ENCODE data around the gene DNM3. TPM values are rescaled to one million over a fixed set of nuclear protein-coding genes. Genes with fewer than 3 reads are reported as not detected.

DNM3 gene
- total RNA-seq, 3 donors from 2014 or later (not counting 1 experiment from before 2014, with no cell fraction given), result 2.5 to 3.3 (median 2.8) TPM

DNA sequence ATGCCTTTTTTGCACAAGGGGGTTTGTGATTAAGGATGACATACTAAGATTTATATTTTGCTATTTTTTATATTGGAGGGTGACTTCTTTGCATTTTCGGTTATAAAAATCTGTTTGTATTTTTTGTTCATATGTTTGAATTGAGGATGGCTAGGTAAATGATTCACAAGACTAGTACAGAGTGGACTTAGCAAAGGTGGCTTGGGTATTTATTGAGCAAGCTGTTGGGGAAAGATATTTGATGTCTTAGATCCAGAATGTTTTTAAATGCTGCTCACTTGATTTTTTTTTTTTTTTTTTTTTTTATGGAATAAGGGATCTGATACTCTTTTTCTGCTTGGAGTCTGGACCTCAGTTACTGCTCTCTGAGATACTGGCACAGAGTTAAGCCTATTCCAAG lies 100.6 kb downstream of the DNM3 start:
- H3K27ac ChIP-seq (ENCODE audit: low read length), result no peak overlapping the region
- Mint-ChIP-seq H3K4me1 (no peaks in the 10 kb centered on the region), H3K36me3 (no peaks in the 10 kb centered on the region), H3K27me3 (ENCODE audit: low read depth in 2 of 2) (peaks cover 0 to 8% of the 10 kb centered on the region in 2 donors), H3K9me3 (no peaks in the 10 kb centered on the region), H3K27ac (no peak overlapping the region), H3K4me3 (no peak overlapping the region)
- no peaks in the 10 kb centered on the region for H3K4me1 ChIP-seq (ENCODE audit: control insufficient read depth, insufficient read depth, low read length)
- intact Hi-C loops (cut with micrococcal nuclease), result no loop called here
- TF ChIP-seq, protein P1, sequence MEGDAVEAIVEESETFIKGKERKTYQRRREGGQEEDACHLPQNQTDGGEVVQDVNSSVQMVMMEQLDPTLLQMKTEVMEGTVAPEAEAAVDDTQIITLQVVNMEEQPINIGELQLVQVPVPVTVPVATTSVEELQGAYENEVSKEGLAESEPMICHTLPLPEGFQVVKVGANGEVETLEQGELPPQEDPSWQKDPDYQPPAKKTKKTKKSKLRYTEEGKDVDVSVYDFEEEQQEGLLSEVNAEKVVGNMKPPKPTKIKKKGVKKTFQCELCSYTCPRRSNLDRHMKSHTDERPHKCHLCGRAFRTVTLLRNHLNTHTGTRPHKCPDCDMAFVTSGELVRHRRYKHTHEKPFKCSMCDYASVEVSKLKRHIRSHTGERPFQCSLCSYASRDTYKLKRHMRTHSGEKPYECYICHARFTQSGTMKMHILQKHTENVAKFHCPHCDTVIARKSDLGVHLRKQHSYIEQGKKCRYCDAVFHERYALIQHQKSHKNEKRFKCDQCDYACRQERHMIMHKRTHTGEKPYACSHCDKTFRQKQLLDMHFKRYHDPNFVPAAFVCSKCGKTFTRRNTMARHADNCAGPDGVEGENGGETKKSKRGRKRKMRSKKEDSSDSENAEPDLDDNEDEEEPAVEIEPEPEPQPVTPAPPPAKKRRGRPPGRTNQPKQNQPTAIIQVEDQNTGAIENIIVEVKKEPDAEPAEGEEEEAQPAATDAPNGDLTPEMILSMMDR (IDR thresholded peaks at IDR 0.05), result no peak
- no peaks in the 10 kb centered on the region for H3K36me3 ChIP-seq (ENCODE audit: control insufficient read depth, insufficient read depth, low read length)
- DNase-seq (no peak), ATAC-seq (no peak)
- no peaks in the 10 kb centered on the region for H3K9me3 ChIP-seq (ENCODE audit: control insufficient read depth, insufficient read depth, low read length)
- WGBS (ENCODE audit: insufficient coverage), result 100% methylated on average over 1 of the region's 1 CpG
- no peak overlapping the region for H3K4me3 ChIP-seq (ENCODE audit: low read length)
- no peaks in the 10 kb centered on the region for H3K27me3 ChIP-seq (ENCODE audit: control insufficient read depth, insufficient read depth, low read length)

DNA sequence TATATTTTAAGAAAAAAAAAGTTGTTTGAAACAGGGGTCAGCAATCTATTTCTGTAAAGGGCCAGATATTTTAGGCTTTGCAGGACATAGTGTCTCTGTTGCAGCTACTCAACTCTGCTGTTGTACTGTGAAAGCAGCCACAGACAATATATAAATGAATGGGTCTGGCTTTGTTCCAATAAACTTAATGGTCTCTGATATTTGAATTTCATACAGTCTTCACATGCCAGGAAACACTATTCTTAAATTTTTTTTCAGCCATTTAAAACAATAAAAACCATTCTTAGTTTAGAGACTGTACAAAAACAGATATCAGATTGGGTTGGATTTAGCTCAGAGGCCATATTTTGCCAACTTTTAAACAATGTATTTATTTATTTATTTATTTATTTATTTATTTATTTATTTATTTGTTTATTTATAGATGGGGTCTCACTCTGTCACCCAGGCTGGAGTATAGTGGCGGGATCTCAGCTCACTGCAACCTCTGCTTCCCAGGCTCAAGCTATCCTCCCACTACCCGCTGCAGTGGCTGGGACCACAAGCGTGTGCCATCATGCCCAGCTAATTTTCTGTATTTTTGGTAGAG lies 102.8 kb downstream of the DNM3 start:
- intact Hi-C loops (cut with micrococcal nuclease), result no loop called here
- no peak for ATAC-seq
- no peaks in the 10 kb centered on the region for H3K27me3 ChIP-seq (ENCODE audit: control insufficient read depth, insufficient read depth, low read length)
- DNase-seq, result no peak
- WGBS (ENCODE audit: insufficient coverage), result 98% methylated on average over 3 of the region's 3 CpGs
- H3K27ac ChIP-seq (ENCODE audit: low read length), result no peak overlapping the region
- Mint-ChIP-seq H3K27me3 (ENCODE audit: low read depth in 2 of 2) (peaks cover 0 to 2% of the 10 kb centered on the region in 2 donors), H3K4me1 (no peaks in the 10 kb centered on the region), H3K4me3 (no peak overlapping the region), H3K27ac (no peak overlapping the region), H3K36me3 (no peaks in the 10 kb centered on the region), H3K9me3 (no peaks in the 10 kb centered on the region)
- H3K36me3 ChIP-seq (ENCODE audit: control insufficient read depth, insufficient read depth, low read length), result no peaks in the 10 kb centered on the region
- no peaks in the 10 kb centered on the region for H3K4me1 ChIP-seq (ENCODE audit: control insufficient read depth, insufficient read depth, low read length)
- TF ChIP-seq, protein P1 (IDR thresholded peaks at IDR 0.05), result no peak
- H3K4me3 ChIP-seq (ENCODE audit: low read length), result no peak overlapping the region
- H3K9me3 ChIP-seq (ENCODE audit: control insufficient read depth, insufficient read depth, low read length), result no peaks in the 10 kb centered on the region

DNA sequence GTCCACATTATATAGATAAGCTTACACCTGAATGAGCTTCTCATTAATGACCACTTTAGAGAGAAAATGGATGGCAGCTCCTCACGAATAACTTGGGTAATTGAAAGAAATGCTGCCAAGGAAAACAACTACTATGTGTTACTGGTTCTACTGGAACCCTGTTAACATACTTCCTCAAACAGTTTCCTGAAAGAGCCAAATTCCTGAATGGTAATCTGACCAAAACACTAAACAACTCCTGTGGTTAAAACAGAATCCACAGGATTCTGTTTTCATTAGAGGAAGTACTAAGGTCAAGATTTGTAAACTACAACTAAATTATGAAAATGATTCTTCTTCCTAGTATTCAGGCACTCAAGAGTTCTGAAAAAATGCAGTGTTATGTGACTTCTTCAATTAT lies 107.2 kb downstream of the DNM3 start:
- TF ChIP-seq, protein P1 (IDR thresholded peaks at IDR 0.05), result no peak
- H3K9me3 Mint-ChIP-seq, result no peaks in the 10 kb centered on the region
- no peaks in the 10 kb centered on the region for H3K36me3 ChIP-seq (ENCODE audit: control insufficient read depth, insufficient read depth, low read length)
- no peaks in the 10 kb centered on the region for H3K9me3 ChIP-seq (ENCODE audit: control insufficient read depth, insufficient read depth, low read length)
- H3K4me3 Mint-ChIP-seq, result no peak overlapping the region
- intact Hi-C loops (cut with micrococcal nuclease), result no loop called here
- H3K27ac Mint-ChIP-seq, result no peak overlapping the region
- no peaks in the 10 kb centered on the region for H3K4me1 ChIP-seq (ENCODE audit: control insufficient read depth, insufficient read depth, low read length)
- H3K27ac ChIP-seq (ENCODE audit: low read length), result no peak overlapping the region
- no peaks in the 10 kb centered on the region for H3K4me1 Mint-ChIP-seq
- H3K4me3 ChIP-seq (ENCODE audit: low read length), result no peak overlapping the region
- ATAC-seq (no peak), DNase-seq (no peak)
- peaks cover 6 to 20% of the 10 kb centered on the region in 2 donors for H3K27me3 Mint-ChIP-seq (ENCODE audit: low read depth in 2 of 2)
- 14% methylated on average over 1 of the region's 1 CpG for WGBS (ENCODE audit: insufficient coverage)
- H3K36me3 Mint-ChIP-seq, result no peaks in the 10 kb centered on the region
- no peaks in the 10 kb centered on the region for H3K27me3 ChIP-seq (ENCODE audit: control insufficient read depth, insufficient read depth, low read length)

DNA sequence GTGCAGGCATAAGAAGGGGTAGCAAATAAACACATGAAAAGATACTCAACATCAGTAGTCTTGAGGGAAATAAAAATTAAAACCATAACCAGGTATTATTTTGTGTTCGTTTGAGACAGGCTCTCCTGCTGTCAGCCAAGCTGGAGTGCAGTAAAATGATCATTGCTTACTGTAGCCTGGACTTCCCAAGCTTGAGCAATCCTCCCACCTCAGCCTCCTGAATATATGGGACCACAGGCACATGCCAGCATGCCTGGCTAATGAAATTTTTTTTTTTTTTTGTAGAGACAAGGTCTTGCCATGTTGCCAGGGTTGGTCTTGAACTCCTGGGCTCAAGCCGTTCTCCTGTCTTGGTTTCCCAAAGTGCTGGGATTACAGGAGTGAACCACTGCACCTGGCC lies 108.0 kb downstream of the DNM3 start:
- peaks cover 10 to 20% of the 10 kb centered on the region in 2 donors for H3K27me3 Mint-ChIP-seq (ENCODE audit: low read depth in 2 of 2)
- no peaks in the 10 kb centered on the region for H3K4me1 Mint-ChIP-seq
- Histone ChIP-seq H3K9me3 (ENCODE audit: control insufficient read depth, insufficient read depth, low read length) (no peaks in the 10 kb centered on the region), H3K27ac (ENCODE audit: low read length) (no peak overlapping the region), H3K36me3 (ENCODE audit: control insufficient read depth, insufficient read depth, low read length) (no peaks in the 10 kb centered on the region), H3K4me1 (ENCODE audit: control insufficient read depth, insufficient read depth, low read length) (no peaks in the 10 kb centered on the region), H3K27me3 (ENCODE audit: control insufficient read depth, insufficient read depth, low read length) (no peaks in the 10 kb centered on the region), H3K4me3 (ENCODE audit: low read length) (no peak overlapping the region)
- no peak overlapping the region for H3K4me3 Mint-ChIP-seq
- H3K27ac Mint-ChIP-seq, result no peak overlapping the region
- H3K9me3 Mint-ChIP-seq, result no peaks in the 10 kb centered on the region
- TF ChIP-seq, protein P1 (IDR thresholded peaks at IDR 0.05), result no peak
- H3K36me3 Mint-ChIP-seq, result no peaks in the 10 kb centered on the region
- ATAC-seq (no peak), DNase-seq (no peak)
- intact Hi-C loops (cut with micrococcal nuclease), result no loop called here
- WGBS (ENCODE audit: insufficient coverage), result 90% methylated on average over 2 of the region's 2 CpGs
